ENCODE results near the gene BDKRB2. TPM values are rescaled to one million over a fixed set of nuclear protein-coding genes. Genes with fewer than 3 reads are reported as not detected.

The BDKRB2 gene
- total RNA-seq, 1 experiment from 2014 or later = 28.2 TPM

GRCh38 chr14:96213871-96214465, 9.3 kb downstream of the BDKRB2 start:
- Histone ChIP-seq H3K4me1 (replicated peaks) (peaks cover 52% of the 10 kb centered on the region), H3K9me3 (replicated peaks) (peaks cover 7% of the 10 kb centered on the region; the same call in 1 of the 2 replicates), H3K36me3 (peaks cover 87% of the 10 kb centered on the region), H3K4me3 (no peak overlapping the region), H3K27ac (peak overlapping the region; percentile 45), H3K27me3 (replicated peaks) (no peaks in the 10 kb centered on the region)
- peak; percentile 71 to 73 for DNase-seq (ENCODE audit: low read depth in 1 of 2, low spot score in 2 of 2)

- Histone ChIP-seq H3K4me3 (no peak overlapping the region), H3K27me3 (replicated peaks) (no peaks in the 10 kb centered on the region), H3K9me3 (replicated peaks) (peaks cover 7% of the 10 kb centered on the region; the same call in 1 of the 2 replicates), H3K4me1 (replicated peaks) (peaks cover 61% of the 10 kb centered on the region), H3K36me3 (peaks cover 80% of the 10 kb centered on the region), H3K27ac (peak overlapping the region; percentile 45; the same call in 1 of the 2 replicates)
- no peak for DNase-seq (ENCODE audit: low read depth in 1 of 2, low spot score in 2 of 2)
Observed at GRCh38 chr14:96214793-96215192, 10.2 kb downstream of the BDKRB2 start.

GRCh38 chr14:96215452-96216244, 11.0 kb downstream of the BDKRB2 start:
- peaks cover 7% of the 10 kb centered on the region; the same call in 1 of the 2 replicates for H3K9me3 ChIP-seq (replicated peaks)
- H3K27ac ChIP-seq = no peak overlapping the region
- H3K4me3 ChIP-seq = no peak overlapping the region
- peaks cover 69% of the 10 kb centered on the region for H3K4me1 ChIP-seq (replicated peaks)
- no peak for DNase-seq (ENCODE audit: low read depth in 1 of 2, low spot score in 2 of 2)
- H3K36me3 ChIP-seq = peaks cover 72% of the 10 kb centered on the region
- no peaks in the 10 kb centered on the region for H3K27me3 ChIP-seq (replicated peaks)

- Histone ChIP-seq H3K27me3 (replicated peaks) (no peaks in the 10 kb centered on the region), H3K36me3 (peaks cover 63% of the 10 kb centered on the region), H3K4me3 (no peak overlapping the region), H3K9me3 (replicated peaks) (peaks cover 5% of the 10 kb centered on the region; the same call in 1 of the 2 replicates), H3K27ac (no peak overlapping the region), H3K4me1 (replicated peaks) (peaks cover 79% of the 10 kb centered on the region)
- no peak for DNase-seq (ENCODE audit: low read depth in 1 of 2, low spot score in 2 of 2)
Observed at GRCh38 chr14:96216627-96217026, 12.0 kb downstream of the BDKRB2 start.

GRCh38 chr14:96217376-96217913, 12.8 kb downstream of the BDKRB2 start:
- H3K4me3 ChIP-seq = no peak overlapping the region
- H3K9me3 ChIP-seq (replicated peaks) = no peaks in the 10 kb centered on the region; the same call in 1 of the 2 replicates
- peaks cover 62% of the 10 kb centered on the region for H3K36me3 ChIP-seq
- H3K27me3 ChIP-seq (replicated peaks) = no peaks in the 10 kb centered on the region
- no peak overlapping the region for H3K27ac ChIP-seq
- peaks cover 86% of the 10 kb centered on the region for H3K4me1 ChIP-seq (replicated peaks)
- DNase-seq (ENCODE audit: low read depth in 1 of 2, low spot score in 2 of 2) = no peak

GRCh38 chr14:96221109-96221650, 16.5 kb downstream of the BDKRB2 start:
- Histone ChIP-seq H3K27ac (peak overlapping the region; percentile 82), H3K9me3 (replicated peaks) (no peaks in the 10 kb centered on the region), H3K27me3 (replicated peaks) (no peaks in the 10 kb centered on the region), H3K4me1 (replicated peaks) (peaks cover 66% of the 10 kb centered on the region), H3K36me3 (peaks cover 55% of the 10 kb centered on the region), H3K4me3 (no peak overlapping the region)
- peak; percentile 94 to 96 for DNase-seq (ENCODE audit: low read depth in 1 of 2, low spot score in 2 of 2)

GRCh38 chr14:96221841-96222240, 17.2 kb downstream of the BDKRB2 start:
- H3K27ac ChIP-seq = peak overlapping the region; percentile 82
- no peak for DNase-seq (ENCODE audit: low read depth in 1 of 2, low spot score in 2 of 2)
- no peak overlapping the region for H3K4me3 ChIP-seq
- H3K27me3 ChIP-seq (replicated peaks) = no peaks in the 10 kb centered on the region
- no peaks in the 10 kb centered on the region for H3K9me3 ChIP-seq (replicated peaks)
- peaks cover 51% of the 10 kb centered on the region for H3K36me3 ChIP-seq
- H3K4me1 ChIP-seq (replicated peaks) = peaks cover 71% of the 10 kb centered on the region

GRCh38 chr14:96224480-96225096, 19.9 kb downstream of the BDKRB2 start:
- no peak overlapping the region for H3K4me3 ChIP-seq
- H3K4me1 ChIP-seq (replicated peaks) = peaks cover 61% of the 10 kb centered on the region
- H3K9me3 ChIP-seq (replicated peaks) = no peaks in the 10 kb centered on the region
- peaks cover 58% of the 10 kb centered on the region for H3K36me3 ChIP-seq
- DNase-seq (ENCODE audit: low read depth in 1 of 2, low spot score in 2 of 2) = no peak
- H3K27ac ChIP-seq = no peak overlapping the region
- no peaks in the 10 kb centered on the region for H3K27me3 ChIP-seq (replicated peaks)

- Histone ChIP-seq H3K9me3 (replicated peaks) (no peaks in the 10 kb centered on the region), H3K27me3 (replicated peaks) (no peaks in the 10 kb centered on the region), H3K27ac (peak overlapping the region; percentile 19; the same call in 1 of the 2 replicates), H3K4me3 (no peak overlapping the region), H3K4me1 (replicated peaks) (peaks cover 59% of the 10 kb centered on the region), H3K36me3 (peaks cover 58% of the 10 kb centered on the region)
- DNase-seq (ENCODE audit: low read depth in 1 of 2, low spot score in 2 of 2) = no peak
Observed at GRCh38 chr14:96225213-96225612, 20.6 kb downstream of the BDKRB2 start.

- DNase-seq (ENCODE audit: low read depth in 1 of 2, low spot score in 2 of 2) = peak; percentile 96 to 99
- H3K4me1 ChIP-seq (replicated peaks) = peaks cover 59% of the 10 kb centered on the region
- no peak overlapping the region for H3K4me3 ChIP-seq
- peaks cover 58% of the 10 kb centered on the region for H3K36me3 ChIP-seq
- peak overlapping the region; percentile 79; the same call in 1 of the 2 replicates for H3K27ac ChIP-seq
- no peaks in the 10 kb centered on the region for H3K9me3 ChIP-seq (replicated peaks)
- H3K27me3 ChIP-seq (replicated peaks) = no peaks in the 10 kb centered on the region
Observed at GRCh38 chr14:96225745-96226151, 21.1 kb downstream of the BDKRB2 start.

- no peak for DNase-seq (ENCODE audit: low read depth in 1 of 2, low spot score in 2 of 2)
- H3K9me3 ChIP-seq (replicated peaks) = no peaks in the 10 kb centered on the region
- no peaks in the 10 kb centered on the region for H3K27me3 ChIP-seq (replicated peaks)
- H3K27ac ChIP-seq = peak overlapping the region; percentile 79; the same call in 1 of the 2 replicates
- peaks cover 58% of the 10 kb centered on the region for H3K36me3 ChIP-seq
- peaks cover 59% of the 10 kb centered on the region for H3K4me1 ChIP-seq (replicated peaks)
- H3K4me3 ChIP-seq = no peak overlapping the region
Observed at GRCh38 chr14:96227428-96227827, 22.8 kb downstream of the BDKRB2 start.

GRCh38 chr14:96229315-96229714, 24.7 kb downstream of the BDKRB2 start:
- Histone ChIP-seq H3K27ac (no peak overlapping the region), H3K27me3 (replicated peaks) (no peaks in the 10 kb centered on the region), H3K9me3 (replicated peaks) (no peaks in the 10 kb centered on the region), H3K36me3 (peaks cover 56% of the 10 kb centered on the region), H3K4me1 (replicated peaks) (peaks cover 61% of the 10 kb centered on the region), H3K4me3 (no peak overlapping the region)
- DNase-seq (ENCODE audit: low read depth in 1 of 2, low spot score in 2 of 2) = no peak

GRCh38 chr14:96231056-96231455, 26.4 kb downstream of the BDKRB2 start:
- Histone ChIP-seq H3K4me3 (no peak overlapping the region), H3K27me3 (replicated peaks) (no peaks in the 10 kb centered on the region), H3K36me3 (peaks cover 63% of the 10 kb centered on the region), H3K4me1 (replicated peaks) (peaks cover 51% of the 10 kb centered on the region), H3K27ac (peak overlapping the region; percentile 83), H3K9me3 (replicated peaks) (no peaks in the 10 kb centered on the region)
- no peak for DNase-seq (ENCODE audit: low read depth in 1 of 2, low spot score in 2 of 2)
